NCI-H2029 treated with DMSO at 0.1 percent for 48 hours (cell line): ENCODE measurements around the gene ACSBG1.
"Not testable (repeated sequence)": the region's sequence is repeated elsewhere in the genome, so short reads cannot be mapped to it uniquely, and the experiment has no call there.

Experiments
- DNase-seq: peaks from one replicate; lab custom pipeline; 2025; lab: John Stamatoyannopoulos, UW

The ACSBG1 gene

GRCh38 chr15:78167227-78167888 is 67.0 kb downstream of the ACSBG1 start:
- no peak for DNase-seq

- DNase-seq, result no peak
These were observed 70.4 kb downstream of the ACSBG1 start for GRCh38 chr15:78164010-78164409.

- DNase-seq, result no peak
These were observed 72.3 kb downstream of the ACSBG1 start for GRCh38 chr15:78162038-78162437.

- no peak for DNase-seq
These were observed 75.0 kb downstream of the ACSBG1 start for GRCh38 chr15:78159395-78159794.

- DNase-seq, result no peak
These were observed 77.2 kb downstream of the ACSBG1 start for GRCh38 chr15:78157203-78157602.

- DNase-seq, result no peak
These were observed 77.7 kb downstream of the ACSBG1 start for GRCh38 chr15:78156653-78157052.

- no peak for DNase-seq
These were observed 78.9 kb downstream of the ACSBG1 start for GRCh38 chr15:78155355-78155939.

- no peak for DNase-seq
These were observed 79.4 kb downstream of the ACSBG1 start for GRCh38 chr15:78154955-78155354.

- DNase-seq, result not testable (repeated sequence)
These were observed 83.3 kb downstream of the ACSBG1 start for GRCh38 chr15:78151075-78151474.

GRCh38 chr15:78149805-78150751 is 84.3 kb downstream of the ACSBG1 start:
- peak; percentile 74 for DNase-seq

GRCh38 chr15:78149068-78149804 is 85.1 kb downstream of the ACSBG1 start, which contains the start of gene IDH3A:
Gene IDH3A, plus strand, starts transcription at chr15:78149362. Its CDS starts 42 bp downstream, at chr15:78149404.
- DNase-seq, result peak; percentile 54

GRCh38 chr15:78148392-78149067 is 85.8 kb downstream of the ACSBG1 start:
- DNase-seq, result no peak

- no peak for DNase-seq
These were observed 86.8 kb downstream of the ACSBG1 start for GRCh38 chr15:78147566-78147965.

GRCh38 chr15:78146425-78147154 is 87.8 kb downstream of the ACSBG1 start:
- no peak for DNase-seq

- DNase-seq, result no peak
These were observed 92.0 kb downstream of the ACSBG1 start for GRCh38 chr15:78142332-78142731.

- no peak for DNase-seq
These were observed 94.1 kb downstream of the ACSBG1 start for GRCh38 chr15:78140292-78140691.

GRCh38 chr15:78139578-78139977 is 94.8 kb downstream of the ACSBG1 start:
- no peak for DNase-seq

GRCh38 chr15:78133801-78134200 is 100.6 kb downstream of the ACSBG1 start:
- no peak for DNase-seq

GRCh38 chr15:78131295-78132061 is 102.9 kb downstream of the ACSBG1 start, which contains the start of gene CIB2:
Gene CIB2, minus strand, starts transcription at chr15:78131445. Its CDS starts 230 bp downstream, at chr15:78131215.
- peak; percentile 5 for DNase-seq
